BLaER1 treated with 17β-estradiol and CSF1 and Interleukin-3, amounts not matched to agents 10 nM and 100 nM (cell line): ENCODE results near the gene PDILT.
"Not testable (repeated sequence)": the region's sequence is repeated elsewhere in the genome, so short reads cannot be mapped to it uniquely, and the experiment has no call there.

Source experiments
- H3K27ac ChIP-seq, 11 experiments: shearing (Covaris generic); formaldehyde crosslinking; 2 replicates each; pipeline ENCODE4 v1.8.1; 2022
- H3K27me3 ChIP-seq, 11 experiments: shearing (Covaris generic); formaldehyde crosslinking; 2 replicates each; pipeline ENCODE4 v1.8.1; 2022
- H3K36me3 ChIP-seq, 11 experiments: shearing (Covaris generic); formaldehyde crosslinking; 2 replicates each; pipeline ENCODE4 v1.8.1; 2022
- H3K4me1 ChIP-seq, 10 experiments: shearing (Covaris generic); formaldehyde crosslinking; 2 replicates each; pipeline ENCODE4 v1.8.1; 2022
- H3K4me2 ChIP-seq, 11 experiments: shearing (Covaris generic); formaldehyde crosslinking; 2 replicates each; pipeline ENCODE4 v1.8.1; 2022
- H3K4me3 ChIP-seq, 10 experiments: shearing (Covaris generic); formaldehyde crosslinking; 2 replicates each; pipeline ENCODE4 v1.8.1; 2022
- H3K9ac ChIP-seq, 11 experiments: shearing (Covaris generic); formaldehyde crosslinking; 2 replicates each; pipeline ENCODE4 v1.8.1; 2022
- H3K9me3 ChIP-seq, 11 experiments: shearing (Covaris generic); formaldehyde crosslinking; replicated peaks in 1 of 11; 2 replicates each; pipeline ENCODE4 v1.8.1; 2022
- H4K20me1 ChIP-seq, 11 experiments: shearing (Covaris generic); formaldehyde crosslinking; 2 replicates each; pipeline ENCODE4 v1.8.1; 2022
- Cebpa-rat ChIP-seq, 11 experiments: shearing (Covaris generic); IDR thresholded peaks; 2 replicates each; pipeline ENCODE4 v1.8.1; 2022

PDILT gene

GRCh38 chr16:20318437-20318836 is 86.1 kb downstream of the PDILT start:
- peaks cover 0 to 4% (median 0%) of the 10 kb centered on the region in 11 experiments; a peak in 1 of 22 replicates for H4K20me1 ChIP-seq
- no peak for TF ChIP-seq Cebpa-rat (IDR thresholded peaks at IDR 0.05)
- no peaks in the 10 kb centered on the region for H3K9me3 ChIP-seq
- H3K4me1 ChIP-seq, result no peaks in the 10 kb centered on the region
- no peaks in the 10 kb centered on the region for H3K27me3 ChIP-seq
- H3K4me3 ChIP-seq, result no peak overlapping the region
- H3K9ac ChIP-seq, result no peak overlapping the region
- H3K27ac ChIP-seq, result no peak overlapping the region
- no peak overlapping the region for H3K4me2 ChIP-seq
- H3K36me3 ChIP-seq, result no peaks in the 10 kb centered on the region

- Histone ChIP-seq H3K4me2 (no peak overlapping the region), H3K9me3 (no peaks in the 10 kb centered on the region), H3K27ac (no peak overlapping the region), H3K36me3 (no peaks in the 10 kb centered on the region), H3K4me1 (no peaks in the 10 kb centered on the region), H3K4me3 (no peak overlapping the region), H4K20me1 (peaks cover 0 to 3% (median 0%) of the 10 kb centered on the region in 11 experiments; a peak in 1 of 22 replicates), H3K27me3 (no peaks in the 10 kb centered on the region), H3K9ac (no peak overlapping the region)
- no peak for TF ChIP-seq Cebpa-rat (IDR thresholded peaks at IDR 0.05)
Observed at GRCh38 chr16:20318006-20318405, 86.5 kb downstream of the PDILT start.

- Histone ChIP-seq H3K36me3 (no peaks in the 10 kb centered on the region), H3K4me1 (no peaks in the 10 kb centered on the region), H4K20me1 (no peaks in the 10 kb centered on the region), H3K27me3 (no peaks in the 10 kb centered on the region), H3K4me3 (no peak overlapping the region), H3K9me3 (no peaks in the 10 kb centered on the region), H3K27ac (no peak overlapping the region), H3K9ac (no peak overlapping the region), H3K4me2 (no peak overlapping the region)
- no peak for TF ChIP-seq Cebpa-rat (IDR thresholded peaks at IDR 0.05)
Observed at GRCh38 chr16:20317117-20317516, 87.4 kb downstream of the PDILT start.

GRCh38 chr16:20316715-20317114 is 87.8 kb downstream of the PDILT start:
- no peak for TF ChIP-seq Cebpa-rat (IDR thresholded peaks at IDR 0.05)
- no peaks in the 10 kb centered on the region for H3K9me3 ChIP-seq
- H3K4me1 ChIP-seq, result no peaks in the 10 kb centered on the region
- no peaks in the 10 kb centered on the region for H3K27me3 ChIP-seq
- no peak overlapping the region for H3K9ac ChIP-seq
- H3K36me3 ChIP-seq, result no peaks in the 10 kb centered on the region
- H3K4me2 ChIP-seq, result no peak overlapping the region
- H3K27ac ChIP-seq, result no peak overlapping the region
- H3K4me3 ChIP-seq, result no peak overlapping the region
- no peaks in the 10 kb centered on the region for H4K20me1 ChIP-seq

GRCh38 chr16:20315764-20316163 is 88.8 kb downstream of the PDILT start:
- Histone ChIP-seq H3K36me3 (no peaks in the 10 kb centered on the region), H3K27ac (no peak overlapping the region), H3K9ac (no peak overlapping the region), H3K27me3 (no peaks in the 10 kb centered on the region), H3K4me1 (no peaks in the 10 kb centered on the region), H3K4me3 (no peak overlapping the region), H4K20me1 (no peaks in the 10 kb centered on the region), H3K9me3 (no peaks in the 10 kb centered on the region), H3K4me2 (no peak overlapping the region)
- no peak for TF ChIP-seq Cebpa-rat (IDR thresholded peaks at IDR 0.05)

- TF ChIP-seq Cebpa-rat (IDR thresholded peaks at IDR 0.05), result no peak
- Histone ChIP-seq H3K9ac (no peak overlapping the region), H3K4me2 (no peak overlapping the region), H3K9me3 (no peaks in the 10 kb centered on the region), H3K27me3 (no peaks in the 10 kb centered on the region), H4K20me1 (no peaks in the 10 kb centered on the region), H3K36me3 (no peaks in the 10 kb centered on the region), H3K4me3 (no peak overlapping the region), H3K27ac (no peak overlapping the region), H3K4me1 (no peaks in the 10 kb centered on the region)
Observed at GRCh38 chr16:20314575-20314974, 90.0 kb downstream of the PDILT start.

GRCh38 chr16:20313741-20314140 is 90.8 kb downstream of the PDILT start:
- H3K4me1 ChIP-seq, result no peaks in the 10 kb centered on the region
- H3K27ac ChIP-seq, result no peak overlapping the region
- H4K20me1 ChIP-seq, result no peaks in the 10 kb centered on the region
- no peaks in the 10 kb centered on the region for H3K36me3 ChIP-seq
- no peak overlapping the region for H3K4me3 ChIP-seq
- no peak for TF ChIP-seq Cebpa-rat (IDR thresholded peaks at IDR 0.05)
- H3K4me2 ChIP-seq, result no peak overlapping the region
- H3K27me3 ChIP-seq, result no peaks in the 10 kb centered on the region
- no peak overlapping the region for H3K9ac ChIP-seq
- no peaks in the 10 kb centered on the region for H3K9me3 ChIP-seq

- not testable (repeated sequence) for H3K9ac ChIP-seq, H3K4me1 ChIP-seq, H3K9me3 ChIP-seq, H3K4me3 ChIP-seq, H3K27me3 ChIP-seq, H3K36me3 ChIP-seq, H4K20me1 ChIP-seq, H3K4me2 ChIP-seq, H3K27ac ChIP-seq
Observed at GRCh38 chr16:20312536-20313095, 91.9 kb downstream of the PDILT start.

- Histone ChIP-seq H3K4me1 (no peaks in the 10 kb centered on the region), H3K27me3 (no peaks in the 10 kb centered on the region), H4K20me1 (no peaks in the 10 kb centered on the region), H3K27ac (no peak overlapping the region), H3K36me3 (no peaks in the 10 kb centered on the region), H3K4me3 (no peak overlapping the region), H3K9ac (no peak overlapping the region), H3K9me3 (no peaks in the 10 kb centered on the region), H3K4me2 (no peak overlapping the region)
- TF ChIP-seq Cebpa-rat (IDR thresholded peaks at IDR 0.05), result no peak
Observed at GRCh38 chr16:20311548-20311947, 93.0 kb downstream of the PDILT start.

GRCh38 chr16:20310421-20311395 is 93.8 kb downstream of the PDILT start:
- TF ChIP-seq Cebpa-rat (IDR thresholded peaks at IDR 0.05), result no peak
- H3K27me3 ChIP-seq, result no peaks in the 10 kb centered on the region
- no peaks in the 10 kb centered on the region for H3K36me3 ChIP-seq
- H3K9me3 ChIP-seq, result no peaks in the 10 kb centered on the region
- H4K20me1 ChIP-seq, result no peaks in the 10 kb centered on the region
- H3K4me3 ChIP-seq, result no peak overlapping the region
- no peaks in the 10 kb centered on the region for H3K4me1 ChIP-seq
- no peak overlapping the region for H3K4me2 ChIP-seq
- H3K9ac ChIP-seq, result no peak overlapping the region
- no peak overlapping the region for H3K27ac ChIP-seq
